GM19467 (cell line): ENCODE data around the gene LASP1NB.
"Not testable (repeated sequence)": the region's sequence is repeated elsewhere in the genome, so short reads cannot be mapped to it uniquely, and the experiment has no call there.

ENCODE experiments used
- ATAC-seq: cut with Tn5 transposase; IDR thresholded peaks from one replicate; pipeline ENCODE4 v1.9.1; 2021; ENCODE audit warnings: mild to moderate bottlenecking, moderate library complexity; ENCODE audit not compliant: unreplicated experiment

LASP1NB gene

DNA sequence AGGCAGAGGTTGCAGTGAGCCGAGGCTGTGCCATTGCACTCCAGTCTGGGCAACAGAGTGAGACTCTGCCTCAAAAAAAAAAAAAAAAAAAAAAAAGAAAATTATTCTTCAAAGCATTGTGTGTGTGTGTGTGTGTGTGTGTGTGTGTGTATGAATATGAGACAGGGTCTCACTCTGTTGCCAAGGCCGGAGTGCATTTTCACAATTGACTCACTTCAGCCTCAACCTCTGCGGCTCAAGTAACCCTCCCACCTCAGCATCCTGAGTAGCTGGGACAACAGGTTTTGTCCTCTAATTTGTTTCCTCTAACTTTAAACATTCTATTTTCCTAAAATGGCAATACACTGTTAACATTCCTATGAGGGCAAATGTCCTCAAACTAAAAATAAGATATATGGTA lies 34.1 kb downstream of the LASP1NB start:
- ATAC-seq, result no peak

- no peak for ATAC-seq
Measured at GRCh38 chr17:38960402-38960801, 35.0 kb downstream of the LASP1NB start.

- ATAC-seq, result no peak
Measured at GRCh38 chr17:38961413-38961812, 36.0 kb downstream of the LASP1NB start.

DNA sequence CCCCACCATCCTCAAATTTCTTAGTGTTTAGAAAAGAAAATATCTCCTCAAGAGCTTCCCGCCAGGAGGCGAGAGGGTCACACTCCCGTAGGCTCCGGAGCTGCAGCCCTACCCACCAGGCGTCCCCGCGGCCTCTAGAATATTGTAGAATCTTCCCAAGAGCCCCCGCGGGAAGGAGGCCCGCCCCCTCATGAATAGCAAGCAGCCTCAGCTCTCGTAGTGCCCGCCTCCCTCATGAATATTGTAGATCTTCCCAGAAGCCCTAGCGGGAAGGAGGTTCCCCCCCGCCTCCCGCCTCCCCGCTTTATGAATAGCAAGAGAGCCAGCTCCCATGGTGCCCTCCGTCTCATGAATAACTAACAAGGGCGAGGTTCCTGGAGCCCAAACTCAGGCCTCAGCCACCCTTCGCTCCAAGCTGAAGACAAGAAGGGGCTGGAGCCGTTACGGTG lies 41.9 kb downstream of the LASP1NB start, which contains the start of gene FBXO47:
FBXO47 (minus strand) TSS at position 114 of the 449 bp plus-strand sequence. CDS start 4,378 bp downstream, outside the sequence.
- ATAC-seq, result no peak

GRCh38 chr17:38969281-38969680 lies 43.9 kb downstream of the LASP1NB start:
- no peak for ATAC-seq

GRCh38 chr17:38970128-38970527 lies 44.7 kb downstream of the LASP1NB start:
- no peak for ATAC-seq

DNA sequence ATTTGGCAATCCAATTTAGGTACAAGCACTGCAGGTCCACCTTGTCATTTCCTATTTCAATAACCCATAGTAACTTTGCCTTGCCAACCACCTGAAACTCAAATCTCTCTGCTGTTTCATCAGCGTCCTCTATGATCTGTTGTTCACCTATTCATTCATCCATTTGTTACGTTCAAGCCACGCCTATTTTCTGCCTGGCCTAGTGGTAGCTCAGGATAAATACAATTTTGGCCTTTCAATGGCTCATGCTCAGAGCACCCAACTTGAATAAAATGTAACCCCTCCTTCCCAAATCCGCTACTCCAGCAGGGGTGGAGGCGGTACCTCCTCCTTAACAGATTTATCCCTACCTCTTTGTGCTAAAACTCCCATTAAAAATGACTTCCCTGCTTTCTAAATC lies 45.4 kb downstream of the LASP1NB start:
- ATAC-seq, result no peak

DNA sequence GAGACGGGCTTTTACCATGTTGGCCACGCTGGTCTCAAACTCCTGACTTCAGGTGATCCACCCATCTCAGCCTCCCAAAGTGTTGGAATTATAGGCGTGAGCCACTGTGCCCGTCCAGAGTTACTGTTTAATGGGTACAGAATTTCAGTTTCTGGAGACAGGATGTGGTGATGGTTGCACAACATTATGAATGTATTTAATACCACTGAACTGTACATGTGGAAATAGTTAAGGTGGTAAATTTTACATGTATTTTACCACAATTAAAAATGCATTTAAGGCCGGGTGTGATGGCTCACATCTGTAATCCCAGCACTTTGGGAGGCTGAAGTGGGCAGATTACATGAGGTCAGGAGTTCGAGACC lies 50.8 kb downstream of the LASP1NB start:
- not testable (repeated sequence) for ATAC-seq

- ATAC-seq, result no peak
Measured at GRCh38 chr17:38978180-38978579, 52.8 kb downstream of the LASP1NB start.
